ENCODE measurements around the gene SBF1. TPM values are rescaled to one million over a fixed set of nuclear protein-coding genes. Genes with fewer than 3 reads are reported as not detected.

The SBF1 gene
- total RNA-seq, 1 donor from 2014 or later = 37.3 TPM

GRCh38 chr22:50445071-50445879 is 29.6 kb downstream of the SBF1 start:
- H3K36me3 ChIP-seq = peaks cover 0 to 54% of the 10 kb centered on the region in 2 donors

GRCh38 chr22:50444663-50445062 is 30.2 kb downstream of the SBF1 start:
- intact Hi-C loops (cut with DNase I) = no loop called here
- no peak for TF ChIP-seq POLR2AphosphoS5 (IDR thresholded peaks at IDR 0.05; ENCODE audit: insufficient read depth in 1 of 2, low read depth in 1 of 2)
- TF ChIP-seq POLR2A (IDR thresholded peaks at IDR 0.05) = no peak
- TF ChIP-seq CTCF (IDR thresholded peaks at IDR 0.05) = no peak
- no peak for DNase-seq (ENCODE audit: extremely low spot score in 2 of 2)
- peaks cover 10% of the 10 kb centered on the region for H3K4me1 ChIP-seq
- H3K36me3 ChIP-seq = peaks cover 0 to 56% of the 10 kb centered on the region in 2 donors
- H3K9me3 ChIP-seq = no peaks in the 10 kb centered on the region
- H3K27me3 ChIP-seq = no peaks in the 10 kb centered on the region
- no peak overlapping the region for H3K4me3 ChIP-seq
- no peak overlapping the region for H3K27ac ChIP-seq

More at GRCh38 chr22:50445071-50445879, 29.6 kb downstream of the SBF1 start:
- no peaks in the 10 kb centered on the region for H3K27me3 ChIP-seq
- no peak for DNase-seq (ENCODE audit: extremely low spot score in 2 of 2)
- intact Hi-C loops (cut with DNase I) = no loop called here
- H3K27ac ChIP-seq = no peak overlapping the region
- H3K9me3 ChIP-seq = no peaks in the 10 kb centered on the region
- peak in 1 of 2 donors; percentile 18 for TF ChIP-seq POLR2AphosphoS5 (IDR thresholded peaks at IDR 0.05; ENCODE audit: insufficient read depth in 1 of 2, low read depth in 1 of 2)
- TF ChIP-seq CTCF (IDR thresholded peaks at IDR 0.05) = no peak
- no peak for TF ChIP-seq POLR2A (IDR thresholded peaks at IDR 0.05)
- no peak overlapping the region for H3K4me3 ChIP-seq
- H3K4me1 ChIP-seq = peaks cover 10% of the 10 kb centered on the region

GRCh38 chr22:50443801-50444625 is 30.8 kb downstream of the SBF1 start:
- Histone ChIP-seq H3K27me3 (no peaks in the 10 kb centered on the region), H3K4me1 (peaks cover 10% of the 10 kb centered on the region), H3K4me3 (no peak overlapping the region), H3K27ac (no peak overlapping the region), H3K36me3 (peaks cover 0 to 62% of the 10 kb centered on the region in 2 donors), H3K9me3 (no peaks in the 10 kb centered on the region)
- intact Hi-C loops (cut with DNase I) = no loop called here
- TF ChIP-seq POLR2A (IDR thresholded peaks at IDR 0.05) (no peak), CTCF (IDR thresholded peaks at IDR 0.05) (no peak), POLR2AphosphoS5 (IDR thresholded peaks at IDR 0.05; ENCODE audit: insufficient read depth in 1 of 2, low read depth in 1 of 2) (no peak)
- no peak for DNase-seq (ENCODE audit: extremely low spot score in 2 of 2)

- intact Hi-C loops (cut with DNase I) = no loop called here
- peaks cover 10% of the 10 kb centered on the region for H3K4me1 ChIP-seq
- no peaks in the 10 kb centered on the region for H3K27me3 ChIP-seq
- TF ChIP-seq POLR2AphosphoS5 (IDR thresholded peaks at IDR 0.05; ENCODE audit: insufficient read depth in 1 of 2, low read depth in 1 of 2) (peak in 1 of 2 donors; percentile 30), CTCF (IDR thresholded peaks at IDR 0.05) (no peak)
- DNase-seq (ENCODE audit: extremely low spot score in 2 of 2) = no peak
- no peaks in the 10 kb centered on the region for H3K9me3 ChIP-seq
- H3K27ac ChIP-seq = no peak overlapping the region
- peaks cover 0 to 64% of the 10 kb centered on the region in 2 donors for H3K36me3 ChIP-seq
- no peak overlapping the region for H3K4me3 ChIP-seq
These were observed 31.6 kb downstream of the SBF1 start for GRCh38 chr22:50443197-50443596.

Data from vagina (tissue), 2 donors.